Stromal cell of bone marrow (primary cell): ENCODE measurements around the gene CPB2.

Experiments used
- DNase-seq: peaks from one replicate; pipeline ENCODE4 v3.0.0-alpha.2; 2012; ENCODE audit warnings: low read depth

CPB2 gene

DNA sequence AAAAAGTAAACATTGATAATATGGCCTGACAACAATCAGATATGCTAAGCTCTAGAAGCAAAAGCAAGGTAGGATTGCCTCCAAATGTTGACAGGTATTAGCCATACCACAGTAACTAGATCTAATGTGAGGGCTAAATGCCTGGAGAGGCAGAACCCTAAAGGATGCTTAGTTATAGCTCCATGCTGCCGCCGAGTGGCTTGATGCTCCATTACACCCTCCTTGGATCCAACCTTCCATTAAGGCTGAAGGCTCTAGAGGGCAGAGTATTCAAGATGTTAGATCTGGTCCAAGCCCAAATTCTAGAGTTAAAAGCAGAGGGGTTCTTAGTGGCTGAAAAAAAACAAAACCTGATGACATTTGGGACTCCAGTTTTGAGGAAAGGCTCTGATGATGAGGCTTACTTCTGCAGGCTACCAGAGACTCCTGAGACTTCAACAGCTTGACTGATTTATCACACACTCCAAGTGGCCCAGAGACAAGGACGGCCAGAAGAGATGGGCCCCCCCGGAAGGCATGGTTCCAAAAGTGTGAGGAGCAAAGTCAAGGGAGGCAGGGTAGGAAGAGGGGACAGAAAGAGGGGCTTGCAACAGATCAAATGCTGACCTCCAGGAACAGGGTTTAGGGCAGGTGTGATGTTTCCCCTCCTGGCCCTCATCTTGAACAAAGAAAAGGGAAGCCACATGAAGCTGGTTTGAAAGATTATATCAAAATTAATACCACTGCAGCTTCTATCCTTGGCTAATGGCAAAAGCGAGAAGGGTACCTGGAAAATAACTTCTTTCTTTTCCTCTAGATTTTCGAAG, 21.9 kb upstream of the CPB2 start:
- DNase-seq: peak; percentile 66

DNA sequence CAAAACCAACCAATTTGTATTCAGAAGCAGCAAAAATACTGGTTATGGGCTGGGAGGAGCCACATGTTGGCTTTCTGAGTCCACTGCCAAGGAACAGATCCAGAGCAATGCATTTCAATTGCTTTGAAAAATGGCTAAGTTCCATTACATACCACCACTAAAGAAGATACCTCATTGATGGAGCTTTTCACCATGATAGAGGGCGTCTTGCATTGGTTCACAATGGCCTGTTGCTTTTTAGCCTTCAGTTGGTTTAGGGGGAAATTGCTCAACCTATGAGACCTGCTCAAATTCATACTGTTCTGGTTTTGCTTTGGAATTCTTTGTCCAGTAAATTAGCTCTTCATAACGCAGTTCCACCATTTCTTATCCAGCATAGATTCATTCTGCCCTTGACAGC, 21.2 kb upstream of the CPB2 start:
- DNase-seq: no peak

DNA sequence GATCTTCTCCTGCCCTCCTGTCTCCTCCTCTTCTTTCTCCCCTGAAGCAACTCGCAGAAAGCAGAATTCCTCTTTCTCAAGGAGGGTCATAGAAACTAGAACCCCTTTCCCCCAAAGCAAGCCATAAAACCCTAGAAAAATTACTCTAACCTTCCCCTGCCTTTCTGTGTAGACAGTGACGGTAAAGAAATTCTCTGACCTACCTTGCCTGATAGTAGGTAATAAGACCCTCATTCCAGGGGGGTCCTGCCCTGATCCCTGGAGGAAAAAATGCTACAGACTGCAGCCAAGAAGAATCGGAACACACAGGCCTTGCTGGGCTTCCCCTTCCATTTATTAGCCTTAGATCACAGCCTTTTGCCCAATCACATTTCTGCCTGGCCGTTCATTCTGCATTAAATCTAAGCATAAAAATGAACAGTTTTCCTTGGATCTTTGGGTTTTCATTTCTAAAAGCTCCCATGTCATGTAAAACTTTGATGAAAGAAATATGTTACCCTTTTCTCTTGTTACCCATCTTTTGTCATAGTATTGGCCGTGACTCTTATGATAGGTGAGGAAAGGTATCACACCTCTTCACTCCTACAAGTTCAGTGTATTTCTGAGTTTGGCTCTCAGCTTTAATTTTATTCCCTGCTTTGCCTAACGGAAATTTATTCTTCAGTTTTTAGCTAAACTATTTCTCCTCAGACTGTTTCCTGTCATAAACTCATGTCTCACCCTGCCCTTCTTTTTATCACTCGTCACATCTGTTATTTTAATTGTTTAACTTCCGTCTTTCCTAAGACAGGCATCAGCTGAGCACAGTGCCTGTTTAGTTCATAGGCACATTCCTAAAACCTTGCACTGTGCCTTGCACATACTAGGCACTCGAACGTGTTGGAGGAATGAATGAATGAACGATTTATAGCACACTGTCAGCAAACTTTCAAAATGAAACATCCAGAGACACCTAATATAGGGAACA, 20.4 kb upstream of the CPB2 start:
- DNase-seq: no peak

DNA sequence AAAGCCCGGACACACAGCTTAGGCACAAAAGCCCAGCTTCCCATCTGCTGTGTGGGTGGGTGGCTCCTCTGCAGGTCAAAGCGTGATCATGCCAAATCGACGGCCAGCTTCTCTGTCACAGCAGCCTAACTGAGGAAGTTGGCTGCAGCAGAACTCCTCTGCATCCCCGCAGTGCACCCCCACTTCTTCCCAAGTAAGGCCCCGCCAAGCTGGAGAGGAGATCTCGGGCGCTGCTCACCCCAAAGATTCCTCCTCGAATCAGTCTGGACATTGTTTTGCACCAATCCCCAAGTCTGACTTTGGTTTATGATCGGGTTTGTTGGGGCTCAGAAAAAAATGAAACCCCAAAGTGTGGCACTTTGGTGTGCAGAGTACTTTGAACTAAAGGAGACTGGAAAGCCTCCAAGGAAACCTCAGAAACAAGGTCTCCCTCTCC, 19.7 kb upstream of the CPB2 start:
- DNase-seq: no peak

DNA sequence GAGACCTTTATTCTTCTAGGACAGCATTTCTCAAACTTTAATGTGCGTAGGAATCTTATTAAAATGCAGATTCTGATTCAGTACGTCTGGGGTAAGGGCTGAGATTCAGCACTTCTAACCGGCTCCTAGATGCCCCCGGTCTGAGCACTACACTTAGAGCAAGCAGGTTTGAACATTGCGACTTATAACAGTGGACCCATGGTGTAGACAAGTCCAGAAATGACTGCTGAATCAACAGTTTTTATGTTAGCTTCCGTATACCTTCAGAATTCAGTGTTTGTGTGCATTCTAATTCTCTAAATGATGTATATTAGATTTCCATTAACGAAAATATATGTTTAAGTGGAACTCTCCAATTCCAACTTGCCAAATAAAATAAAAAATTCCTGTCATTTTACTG, 17.5 kb upstream of the CPB2 start:
- no peak for DNase-seq

DNA sequence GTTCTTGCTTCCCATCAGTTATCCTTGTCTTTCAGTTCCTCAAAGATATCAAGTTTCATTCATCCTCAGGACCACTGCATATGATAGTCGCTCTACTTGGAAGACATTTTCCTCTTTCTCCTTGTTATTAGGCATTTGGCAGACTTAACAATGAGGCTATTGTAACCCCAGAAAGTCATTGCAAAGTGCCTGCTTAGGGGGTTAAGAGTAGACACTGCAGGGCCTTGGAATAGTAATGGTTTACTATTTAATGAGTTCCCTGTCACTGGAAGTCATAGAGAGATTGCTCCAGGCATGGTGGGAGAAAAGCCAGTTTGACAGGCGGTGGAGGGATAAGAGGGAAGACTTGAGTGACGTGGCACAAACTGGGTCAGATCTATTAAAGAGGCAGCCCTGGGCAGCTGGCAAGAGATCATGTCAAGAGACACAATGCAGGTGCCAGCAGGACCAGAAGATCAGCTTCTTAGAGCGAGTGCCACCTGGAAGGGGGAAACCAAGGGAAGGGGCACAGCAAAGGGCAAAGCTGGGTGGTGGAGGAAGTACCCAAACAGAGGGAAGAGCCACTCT, 16.8 kb upstream of the CPB2 start:
- no peak for DNase-seq

DNA sequence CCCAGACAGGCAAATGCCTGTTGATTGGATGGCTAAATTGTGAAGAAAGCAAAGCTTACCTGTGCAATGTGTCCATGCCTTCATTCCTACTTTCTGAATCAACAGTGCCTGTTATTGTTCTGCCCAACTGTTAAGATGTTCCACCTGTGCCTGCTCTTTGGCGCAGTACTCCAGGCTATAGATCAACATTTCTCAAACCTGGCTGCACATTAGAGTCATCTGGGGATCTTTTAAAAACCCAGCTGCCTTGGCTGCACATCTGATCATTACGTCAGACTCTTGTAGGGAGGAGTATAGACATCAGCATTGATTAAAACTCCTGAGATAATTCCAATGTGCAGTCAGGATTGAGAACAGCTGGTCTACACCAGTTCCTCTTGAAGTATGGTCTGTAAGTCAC, 16.2 kb upstream of the CPB2 start:
- DNase-seq: no peak

DNA sequence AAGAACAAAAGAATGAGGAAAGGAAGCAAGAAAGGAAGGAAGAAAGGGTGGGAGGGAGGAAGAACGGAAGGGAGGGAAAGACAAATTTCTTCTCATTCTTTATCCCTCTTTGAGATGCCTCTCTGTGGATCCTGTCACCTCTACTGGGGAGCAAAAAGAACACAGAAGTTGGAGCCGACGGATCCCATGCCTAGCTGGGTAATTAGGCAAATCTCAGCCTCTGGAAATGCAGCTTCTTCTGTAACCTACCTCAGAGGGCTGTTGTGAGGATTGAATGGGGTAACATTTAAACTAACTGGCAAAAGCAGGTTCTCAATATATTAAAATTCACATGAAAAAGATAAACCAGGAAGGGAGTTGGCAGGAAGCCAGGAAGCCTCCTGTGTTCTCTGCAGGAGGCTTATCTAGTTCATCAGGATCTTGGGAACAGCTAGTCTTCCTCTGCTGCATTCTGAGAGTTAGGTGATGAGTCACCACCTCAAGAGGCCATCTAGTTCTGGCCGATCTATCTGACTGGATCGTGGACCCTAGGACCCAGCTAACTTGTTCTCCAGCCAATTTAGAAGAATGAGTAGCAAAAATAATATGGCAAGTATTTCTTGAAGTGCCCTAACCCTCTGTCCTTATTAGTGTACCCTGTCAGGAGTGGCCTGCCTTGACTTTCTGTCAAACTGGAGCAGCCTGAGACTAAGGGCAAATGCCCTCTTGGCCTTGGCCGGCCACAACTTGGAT, 15.2 kb upstream of the CPB2 start:
- DNase-seq: no peak

DNA sequence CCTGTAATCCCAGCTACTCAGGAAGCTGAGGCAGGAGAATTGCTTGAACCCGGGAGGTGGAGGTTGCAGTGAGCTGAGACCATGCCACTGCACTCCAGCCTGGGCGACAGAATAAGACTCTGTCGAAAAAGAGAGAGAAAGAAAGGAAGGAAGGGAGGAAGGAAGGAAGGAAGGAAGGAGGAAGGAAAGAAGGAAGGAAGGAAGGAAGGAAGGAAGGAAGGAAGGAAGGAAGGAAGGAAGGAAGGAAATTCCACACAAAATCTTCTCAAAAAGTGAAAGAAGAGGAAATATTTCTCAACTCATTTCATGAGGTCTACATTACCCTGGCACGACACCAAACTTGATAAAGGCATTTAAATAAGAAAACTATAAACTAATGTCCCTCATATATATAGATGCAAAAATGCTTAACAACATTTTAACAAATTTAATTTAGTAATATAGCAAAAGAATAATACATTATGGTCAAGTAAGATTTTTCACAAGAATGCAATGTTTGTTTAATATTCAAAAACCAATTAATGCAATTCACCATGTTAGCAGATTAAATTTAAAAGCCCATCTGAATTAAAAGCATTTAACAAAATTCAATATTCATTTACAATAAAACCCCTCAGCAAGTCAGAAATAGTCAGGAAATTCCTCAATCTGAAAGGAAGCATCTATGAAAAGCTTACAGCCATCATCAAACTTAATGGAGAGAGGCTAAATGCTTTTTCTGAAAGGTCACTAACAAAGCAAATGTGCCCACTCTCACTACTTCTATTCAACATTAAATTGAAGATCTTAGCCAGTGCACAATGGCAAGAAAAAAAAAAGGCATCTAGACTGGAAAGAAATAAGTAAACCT, 12.0 kb upstream of the CPB2 start:
- DNase-seq: no peak

DNA sequence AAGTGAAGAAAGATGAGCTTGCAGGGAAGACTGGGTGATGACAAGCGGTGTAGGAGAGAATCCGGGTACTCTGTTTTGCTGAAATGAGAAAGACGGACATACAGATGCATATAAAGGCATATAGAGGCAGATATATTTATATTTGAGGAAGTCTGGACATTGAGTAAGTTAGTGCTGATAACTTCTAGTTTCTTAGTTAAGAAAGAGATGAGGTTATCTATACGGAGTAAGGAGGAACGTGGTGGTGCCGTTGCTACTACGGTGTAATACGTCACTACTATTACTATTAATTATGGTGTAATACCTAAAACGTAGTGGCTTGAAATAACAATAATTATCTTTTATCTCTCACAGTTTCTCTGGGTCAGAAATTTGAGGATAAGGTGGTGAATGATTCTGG, 9.8 kb upstream of the CPB2 start:
- DNase-seq: no peak

DNA sequence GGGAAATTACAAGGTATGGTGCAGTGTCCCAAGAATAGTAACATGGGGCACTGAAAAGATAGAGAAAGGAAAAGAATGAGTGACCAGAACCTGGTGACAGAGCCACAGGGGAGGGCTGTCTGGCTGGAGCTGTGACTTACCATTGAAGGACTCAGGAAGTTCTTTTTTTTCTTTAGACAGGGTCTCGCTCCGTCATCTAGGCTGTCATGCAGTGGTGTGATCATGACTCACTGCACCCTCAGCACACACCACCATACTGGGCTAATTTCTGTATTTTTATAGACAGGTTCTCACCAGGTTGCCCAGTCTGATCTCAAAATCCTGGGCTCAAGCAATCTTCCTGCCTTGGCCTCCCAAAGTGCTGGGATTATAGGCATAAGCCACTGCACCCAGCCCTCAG, 8.8 kb upstream of the CPB2 start:
- DNase-seq: no peak

DNA sequence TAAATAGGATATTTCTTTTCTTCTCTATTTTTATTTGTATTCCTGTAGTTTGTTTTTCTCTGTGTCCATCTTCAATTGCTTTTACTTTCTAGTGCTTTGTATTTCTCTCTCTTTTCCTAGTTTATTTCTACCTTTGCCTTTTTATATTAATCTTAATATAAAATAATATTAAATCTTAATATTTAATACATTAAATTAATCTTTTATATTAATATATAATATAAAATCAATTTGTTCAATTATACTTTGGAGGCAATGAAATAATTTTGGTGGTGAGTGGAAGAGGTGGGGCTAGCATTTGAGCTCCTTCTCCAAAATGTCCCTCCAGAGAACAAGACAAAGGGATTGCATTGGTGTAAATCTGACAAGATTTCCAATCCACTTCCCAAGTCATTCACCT, 6.3 kb upstream of the CPB2 start:
- no peak for DNase-seq

DNA sequence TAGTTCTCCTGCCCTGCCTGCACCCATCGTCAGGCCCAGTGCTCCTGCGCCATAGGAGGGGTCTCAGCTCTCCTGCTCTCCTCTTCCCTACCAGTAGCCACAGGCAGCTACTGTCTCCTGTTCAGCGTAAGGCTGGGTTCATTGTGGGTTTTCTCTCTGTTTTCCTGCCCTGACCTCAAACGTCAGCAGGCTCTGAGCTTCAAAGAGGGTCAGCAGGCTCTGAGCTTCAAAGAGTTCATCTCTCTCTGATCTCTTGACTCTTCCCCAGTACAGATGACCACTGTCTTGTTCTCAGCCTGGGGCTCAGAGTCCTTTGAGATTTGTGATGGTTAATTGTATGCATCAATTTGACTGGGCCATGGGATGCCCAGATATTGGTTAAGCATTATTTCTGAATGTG, 4.6 kb upstream of the CPB2 start:
- DNase-seq: no peak

DNA sequence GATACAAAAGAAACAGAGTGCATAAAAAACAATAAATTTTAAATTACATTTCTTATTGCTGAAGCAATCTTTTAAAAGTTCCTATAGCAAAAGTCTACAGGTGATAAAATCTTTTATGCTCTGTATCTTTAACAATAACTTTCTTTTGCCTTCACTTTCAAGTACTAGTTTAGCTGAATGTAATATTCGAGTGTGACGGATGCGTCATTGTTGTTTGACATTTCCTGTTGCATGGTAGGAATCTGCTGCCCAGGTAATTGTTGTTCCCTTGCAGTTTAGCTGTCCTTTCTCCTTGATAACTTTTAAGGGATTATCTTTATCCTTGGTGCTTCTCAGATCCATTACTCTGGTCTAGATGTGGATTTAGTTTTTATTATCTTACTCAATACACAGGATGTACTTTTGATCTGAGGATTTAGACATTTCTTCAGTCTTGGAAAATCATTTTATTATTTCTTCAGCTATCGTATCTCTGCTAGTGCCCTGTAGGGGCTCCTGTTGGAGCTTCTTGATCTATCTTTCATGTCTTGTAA, 2.1 kb upstream of the CPB2 start:
- DNase-seq: no peak

DNA sequence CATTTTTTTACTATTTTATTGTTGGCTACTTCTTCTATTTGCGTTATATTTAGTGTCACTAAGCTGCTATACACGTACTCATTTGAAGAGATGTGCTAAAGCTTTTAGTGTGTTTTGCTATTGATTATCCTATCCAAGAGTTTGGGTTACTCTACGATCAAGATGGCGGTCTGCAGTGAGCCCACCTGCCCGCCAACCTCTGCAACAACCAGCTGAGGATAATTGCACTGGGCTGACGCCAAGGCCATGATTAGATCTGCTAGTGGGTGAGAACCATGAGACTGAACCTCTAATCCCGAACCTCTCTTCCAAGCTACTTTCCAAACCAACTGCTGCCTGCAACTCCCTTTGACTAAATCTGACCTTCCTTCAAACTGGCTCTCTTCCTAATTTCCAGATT, 1.8 kb downstream of the CPB2 start:
- no peak for DNase-seq

DNA sequence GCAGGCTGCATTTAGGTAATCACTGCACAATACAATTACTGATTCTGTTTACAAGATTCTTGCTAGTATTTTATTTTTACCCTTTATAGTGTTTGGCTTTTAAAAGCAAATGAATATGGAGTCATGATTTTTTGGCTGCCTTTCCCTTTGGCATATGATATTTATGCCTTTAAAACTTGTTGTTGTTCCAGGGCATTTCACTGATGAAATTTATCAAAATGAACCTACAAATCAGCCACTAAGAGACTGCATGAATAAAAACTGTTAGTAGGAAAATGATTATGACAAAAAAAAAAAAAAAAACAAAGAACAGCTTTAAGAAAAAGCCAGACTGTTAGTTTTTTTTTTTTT, 2.6 kb downstream of the CPB2 start:
- DNase-seq: no peak

DNA sequence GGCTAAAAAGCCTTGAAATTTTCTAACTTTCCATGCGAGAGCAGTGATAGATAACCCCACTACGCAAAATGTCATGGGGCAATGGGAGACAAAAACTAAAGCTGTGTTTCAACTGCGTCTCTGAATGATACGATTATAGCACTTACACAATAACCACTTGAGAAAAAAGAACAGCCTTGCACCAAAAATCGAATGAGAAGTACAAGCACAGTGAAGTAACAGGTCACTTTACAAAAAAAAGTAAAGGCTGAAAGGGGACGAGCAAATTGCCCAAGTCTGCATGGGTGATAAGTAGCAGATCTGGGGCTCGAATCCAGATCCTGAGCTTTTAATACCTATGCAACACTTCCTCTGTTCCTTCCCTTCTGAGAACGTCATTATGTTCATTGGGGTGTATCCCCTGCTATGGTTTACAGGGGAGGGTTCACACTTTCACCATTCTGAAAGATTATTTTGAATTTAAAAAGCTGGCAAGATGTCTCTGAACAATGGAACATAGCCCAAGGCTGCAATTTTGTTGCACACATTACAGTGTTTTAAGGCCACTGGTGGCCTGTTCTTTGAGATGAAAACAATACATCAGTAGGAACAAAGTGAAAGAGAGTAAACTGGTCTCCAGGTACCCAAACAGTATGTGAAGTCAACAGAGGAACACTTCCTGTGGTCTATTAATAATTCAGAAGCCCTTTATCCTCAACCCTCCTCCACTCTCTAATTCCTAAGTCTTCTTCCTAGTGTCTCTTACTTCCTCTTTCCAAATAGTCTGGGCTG, 3.2 kb downstream of the CPB2 start:
- DNase-seq: no peak

DNA sequence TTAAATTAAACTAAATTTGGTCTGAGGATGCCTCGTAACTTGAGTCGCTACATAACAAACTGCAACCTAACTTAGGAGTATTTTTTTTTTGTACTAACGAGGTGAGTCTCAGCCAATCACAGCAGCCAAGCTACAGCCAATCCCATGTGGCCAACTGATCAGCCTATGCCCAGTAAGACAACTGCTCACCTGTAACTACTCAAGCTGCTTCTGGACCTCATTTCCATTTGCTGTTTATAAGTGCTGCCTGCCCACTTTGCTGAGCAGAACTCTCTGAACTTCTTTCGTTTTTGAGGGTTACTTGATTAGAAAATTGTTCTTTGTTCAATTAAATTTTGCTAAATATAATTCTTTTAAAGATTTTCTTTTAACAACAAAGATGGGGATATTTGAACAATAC, 3.8 kb downstream of the CPB2 start:
- DNase-seq: no peak

DNA sequence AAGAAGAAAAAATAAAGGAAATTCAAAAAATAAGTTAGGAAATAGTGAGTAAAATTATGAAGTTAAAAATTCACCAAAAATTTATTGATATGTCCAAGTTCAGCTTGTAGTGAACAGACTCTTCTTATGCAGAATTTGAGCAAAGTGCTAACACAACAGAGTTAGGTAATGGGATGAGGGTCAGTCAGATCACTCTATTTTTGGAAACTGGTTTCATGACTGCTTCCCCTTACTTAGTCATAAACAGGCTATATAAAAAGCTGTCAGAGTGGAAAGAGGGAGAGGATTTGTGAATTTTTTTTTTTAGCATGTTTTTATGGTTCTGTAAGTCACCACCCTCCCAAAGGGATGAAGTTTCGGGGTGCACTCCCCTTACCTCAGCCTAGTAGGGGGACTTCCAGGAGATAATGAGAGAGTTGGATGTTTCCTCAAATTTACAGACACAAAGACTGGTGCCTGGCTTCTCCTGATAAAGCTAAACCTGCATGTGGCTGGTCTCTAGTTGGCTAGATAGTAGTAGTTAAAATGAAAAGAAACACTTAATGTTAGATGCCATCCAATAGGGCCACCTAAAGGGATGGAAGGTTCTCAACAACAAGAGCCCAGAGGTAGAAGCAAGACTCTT, 4.5 kb downstream of the CPB2 start:
- DNase-seq: no peak

DNA sequence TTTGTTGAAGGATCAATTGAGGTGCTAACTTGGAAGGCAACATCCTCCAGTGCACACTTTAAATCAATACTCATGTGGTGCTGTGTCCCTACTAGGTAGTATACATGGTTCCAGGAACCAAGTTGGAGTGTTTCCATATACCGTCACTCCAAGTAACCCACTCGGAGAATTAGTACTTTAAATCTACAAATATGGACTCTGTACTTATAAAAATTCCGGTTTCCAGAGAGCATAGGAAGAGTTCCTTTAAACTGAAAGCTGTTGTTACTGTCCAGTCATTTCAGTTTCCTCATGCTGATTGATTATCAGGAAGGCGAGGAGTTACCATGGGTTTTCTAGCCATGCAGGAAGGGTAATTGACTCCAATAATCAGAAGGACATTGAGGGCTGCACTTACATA, 7.2 kb downstream of the CPB2 start:
- DNase-seq: no peak
